M059J (cell line): Measurements from ENCODE around the gene GPR146. TPM values are rescaled to one million over a fixed set of nuclear protein-coding genes. Genes with fewer than 3 reads are reported as not detected.

Experiments
- DNase-seq: peaks from one replicate; pipeline ENCODE4 v3.0.0-alpha.2; 2012; ENCODE audit warnings: low read depth
- total RNA-seq: library from RNA; depleted of rRNA; stranded (reverse); fragments of >200 nt; shearing (Covaris generic); gene quantifications from 2 replicates; pipeline ENCODE4 v1.2.3, GENCODE V29; 2014

The GPR146 gene
- total RNA-seq, 1 experiment from 2014 or later: 4.9 TPM

- no peak for DNase-seq
These were observed 676 bp upstream of the GPR146 start for GRCh38 chr7:1043552-1044188.

- DNase-seq: no peak
These were observed 1.0 kb downstream of the GPR146 start for GRCh38 chr7:1045069-1046063.

DNA sequence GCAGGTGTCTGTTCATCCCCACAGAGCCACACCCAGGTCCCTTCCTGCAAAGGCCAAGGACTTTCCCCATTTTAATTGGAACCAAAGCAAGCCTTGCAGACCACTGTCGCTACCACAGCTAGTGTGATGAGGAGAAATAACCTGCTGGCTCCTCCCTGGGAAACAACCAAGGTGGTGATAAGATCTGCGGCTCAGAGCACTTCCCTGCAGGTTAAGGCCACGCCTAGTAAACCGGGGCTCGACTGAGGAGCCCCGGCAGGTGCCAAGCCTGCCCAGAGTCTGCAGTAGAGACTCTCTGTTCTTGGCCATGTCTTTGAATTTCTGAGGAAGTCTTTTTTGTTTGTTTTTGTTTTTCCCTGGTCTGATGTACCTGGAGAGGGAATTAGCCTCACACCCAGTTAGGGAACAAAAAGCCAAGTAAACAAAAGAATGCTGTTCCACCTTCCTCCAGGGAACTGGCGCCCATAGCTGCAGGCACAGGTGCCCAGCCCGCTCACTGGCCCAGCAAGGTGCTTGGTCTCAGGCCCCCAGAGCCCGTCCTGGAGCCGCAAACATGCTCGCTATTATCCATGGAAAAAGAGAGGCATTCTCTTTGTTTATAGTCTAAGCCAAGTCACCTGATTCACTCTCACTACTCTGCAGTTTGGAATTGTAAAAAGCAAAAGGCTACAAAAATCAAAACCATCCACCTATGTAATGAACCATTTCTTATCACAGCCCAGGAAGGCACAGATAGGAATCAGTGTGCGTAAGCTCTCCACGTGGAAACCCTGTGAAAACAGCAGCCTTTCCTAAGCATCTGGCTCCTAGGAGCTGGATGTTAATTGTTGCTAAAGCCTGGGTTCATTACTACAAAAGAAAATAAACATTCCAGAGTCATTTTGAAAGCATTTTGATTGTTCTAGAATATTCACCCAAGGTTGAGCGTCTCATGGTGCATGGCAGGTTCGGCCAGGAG, 2.7 kb downstream of the GPR146 start:
- no peak for DNase-seq

- no peak for DNase-seq
These were observed 4.8 kb downstream of the GPR146 start for GRCh38 chr7:1049006-1049741.

GRCh38 chr7:1049801-1050200, 5.5 kb downstream of the GPR146 start:
- no peak for DNase-seq

DNA sequence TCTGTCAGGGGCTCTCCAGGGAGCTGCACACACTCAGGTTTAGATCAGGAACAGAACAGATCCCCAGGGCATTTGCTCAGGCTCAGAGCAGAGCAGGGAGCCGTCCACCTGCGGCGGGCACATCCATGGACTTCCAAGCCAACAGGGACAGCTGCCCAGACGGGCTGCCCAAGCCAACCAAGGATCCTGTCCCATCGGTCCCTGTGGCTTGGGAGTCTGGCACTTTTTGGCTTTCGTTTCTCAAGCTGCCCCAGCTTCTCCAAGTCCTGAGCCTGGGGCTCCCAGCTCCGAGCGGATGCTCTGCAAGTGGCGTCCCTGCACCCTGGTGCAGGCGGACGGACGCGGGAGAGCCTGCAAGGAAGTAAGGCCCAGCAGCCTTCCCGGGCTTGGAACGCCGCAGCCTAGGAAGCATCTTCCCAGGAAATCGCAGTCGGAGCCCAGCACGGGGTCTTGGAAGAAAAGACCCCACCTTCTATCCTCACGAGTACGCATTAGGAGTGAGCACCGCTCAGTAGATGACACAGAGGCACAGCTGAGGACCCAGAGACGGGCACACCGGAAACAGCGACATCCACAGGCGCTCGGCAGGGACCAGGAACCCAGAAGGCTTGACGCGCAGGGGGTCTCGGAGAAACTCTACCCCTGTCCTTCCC, 6.0 kb downstream of the GPR146 start:
- no peak for DNase-seq

- no peak for DNase-seq
These were observed 6.8 kb downstream of the GPR146 start for GRCh38 chr7:1050956-1051690.

DNA sequence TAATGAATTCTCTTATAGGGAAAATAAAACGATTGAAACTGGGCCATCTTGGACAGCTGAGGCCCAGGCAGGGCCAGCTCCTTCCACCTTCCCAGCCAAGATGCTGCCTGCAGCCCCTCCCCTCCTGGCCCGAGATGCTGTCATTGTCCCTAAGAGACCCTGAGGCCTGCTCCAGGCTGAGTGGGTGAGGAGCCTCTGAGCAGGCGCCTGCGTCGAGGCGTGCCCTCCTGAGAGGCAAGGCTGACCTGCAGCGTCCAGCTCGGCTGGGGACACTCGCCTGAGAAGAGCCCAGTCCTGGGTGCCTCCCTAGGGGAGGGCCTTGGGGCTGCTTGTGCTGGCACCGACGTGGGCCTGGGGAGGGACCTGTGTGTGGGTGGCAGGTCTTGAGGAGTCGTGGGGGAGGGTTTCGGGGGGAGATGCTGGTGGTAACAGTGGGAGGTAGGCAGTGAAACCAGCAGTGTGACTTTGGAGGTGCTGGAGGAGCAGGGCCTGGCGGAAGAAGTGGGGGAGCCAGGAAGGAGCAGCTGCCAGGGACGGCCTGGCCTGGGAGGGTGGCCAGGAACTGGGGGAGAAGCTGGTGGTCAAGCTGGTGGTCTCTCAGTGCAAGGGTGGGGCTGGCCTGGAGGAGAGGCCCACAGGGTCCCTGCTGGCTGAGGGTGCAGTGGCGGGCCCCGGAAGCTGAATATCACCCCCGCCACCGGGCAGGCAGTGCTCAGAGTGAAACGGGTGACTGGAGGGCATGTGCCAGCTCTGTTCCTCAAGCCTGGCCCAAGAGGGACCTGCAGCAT, 7.9 kb downstream of the GPR146 start:
- no peak for DNase-seq

DNA sequence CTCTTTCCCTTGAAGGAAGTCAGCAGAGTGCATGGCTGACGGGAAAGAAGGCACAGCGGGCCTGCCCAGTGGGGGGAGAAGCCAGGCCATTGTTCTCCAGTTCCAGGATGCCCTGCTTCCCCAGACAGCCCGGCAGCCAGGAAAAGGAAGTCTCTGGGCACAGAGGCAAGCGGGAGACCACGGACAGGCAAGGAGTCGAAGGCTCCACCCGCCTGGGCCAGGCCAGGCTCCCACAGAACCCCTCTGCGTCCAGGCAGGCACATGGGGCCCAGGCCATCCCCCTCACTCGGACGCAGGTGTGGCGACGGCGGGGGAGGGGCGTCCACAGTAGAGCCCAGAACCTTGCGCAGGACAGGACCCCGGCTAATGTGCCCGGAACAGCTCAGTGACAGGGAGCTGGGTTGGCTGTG, 8.7 kb downstream of the GPR146 start:
- DNase-seq: no peak

- DNase-seq: no peak
These were observed 9.5 kb downstream of the GPR146 start for GRCh38 chr7:1053816-1054370.

DNA sequence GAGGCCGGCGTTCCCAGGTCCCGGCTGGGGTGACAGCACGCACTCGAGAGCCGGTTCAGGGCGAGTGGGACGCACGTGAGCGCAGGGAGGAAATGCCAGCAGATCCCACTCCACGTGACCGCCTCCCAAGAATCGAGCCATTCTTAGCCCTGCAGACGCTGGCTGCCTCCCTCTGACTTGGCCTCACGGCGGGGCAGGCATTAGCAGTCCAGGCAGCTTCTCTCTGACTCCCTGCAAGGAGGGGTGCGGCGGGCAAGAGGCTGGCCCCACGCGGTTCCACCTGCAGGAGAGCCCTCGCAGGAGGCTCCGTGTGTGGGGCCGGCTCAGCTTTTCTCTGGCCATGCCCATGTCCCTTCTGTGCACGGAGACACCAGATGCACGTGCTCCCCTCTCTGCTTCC, 10.1 kb downstream of the GPR146 start:
- no peak for DNase-seq

DNA sequence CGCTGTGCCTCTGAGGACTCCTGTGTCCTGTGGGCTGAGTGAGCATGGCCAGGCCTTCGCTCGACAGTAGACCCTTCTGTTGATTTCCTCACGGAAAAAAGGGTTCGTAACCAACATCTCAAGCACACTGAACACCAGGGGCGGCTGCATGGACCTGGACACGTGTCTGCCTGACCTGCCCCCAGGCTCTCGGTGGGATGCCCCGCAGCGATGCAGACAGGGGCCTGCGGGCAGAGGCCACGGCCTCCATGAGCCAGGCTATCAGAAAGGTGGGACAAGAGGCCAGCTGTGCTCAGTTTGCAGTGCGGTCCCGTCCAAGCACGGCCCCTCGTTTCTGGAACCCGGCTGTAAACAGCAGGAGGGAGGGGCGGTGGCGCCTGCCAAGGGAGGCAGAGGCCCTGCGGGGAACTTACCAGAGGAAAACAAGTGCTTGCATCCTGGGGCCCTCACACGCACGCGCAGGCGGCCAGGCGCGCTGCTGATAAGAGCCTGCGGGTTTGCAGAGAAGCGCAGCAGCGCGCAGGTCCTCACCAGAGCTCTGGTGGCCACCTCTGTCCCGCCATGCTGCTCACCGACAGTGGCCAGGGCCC, 10.6 kb downstream of the GPR146 start:
- no peak for DNase-seq

DNA sequence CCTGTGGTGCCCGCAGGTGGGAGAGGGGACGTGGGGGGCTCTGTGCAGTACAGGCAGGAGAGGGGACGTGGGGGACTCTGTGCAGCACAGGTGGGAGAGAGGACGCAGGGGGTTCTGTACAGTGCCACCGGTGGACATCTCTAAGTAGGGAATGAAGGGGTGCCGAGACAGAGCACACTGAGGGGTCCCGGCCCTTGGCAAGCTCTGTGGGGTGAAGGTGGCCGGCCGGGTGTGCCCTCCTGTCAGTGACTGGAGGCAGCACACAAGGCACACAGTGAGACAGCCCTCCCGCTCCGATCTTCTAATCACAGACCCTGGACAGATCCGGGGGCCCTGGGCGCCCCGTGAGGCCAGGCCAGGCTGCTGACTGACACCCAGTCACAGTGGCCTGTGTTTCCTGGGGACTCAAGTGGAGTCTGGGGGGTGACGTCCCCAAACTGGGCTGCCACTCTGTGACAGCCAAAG, 11.2 kb downstream of the GPR146 start:
- no peak for DNase-seq

- no peak for DNase-seq
These were observed 11.8 kb downstream of the GPR146 start for GRCh38 chr7:1055956-1056784.

DNA sequence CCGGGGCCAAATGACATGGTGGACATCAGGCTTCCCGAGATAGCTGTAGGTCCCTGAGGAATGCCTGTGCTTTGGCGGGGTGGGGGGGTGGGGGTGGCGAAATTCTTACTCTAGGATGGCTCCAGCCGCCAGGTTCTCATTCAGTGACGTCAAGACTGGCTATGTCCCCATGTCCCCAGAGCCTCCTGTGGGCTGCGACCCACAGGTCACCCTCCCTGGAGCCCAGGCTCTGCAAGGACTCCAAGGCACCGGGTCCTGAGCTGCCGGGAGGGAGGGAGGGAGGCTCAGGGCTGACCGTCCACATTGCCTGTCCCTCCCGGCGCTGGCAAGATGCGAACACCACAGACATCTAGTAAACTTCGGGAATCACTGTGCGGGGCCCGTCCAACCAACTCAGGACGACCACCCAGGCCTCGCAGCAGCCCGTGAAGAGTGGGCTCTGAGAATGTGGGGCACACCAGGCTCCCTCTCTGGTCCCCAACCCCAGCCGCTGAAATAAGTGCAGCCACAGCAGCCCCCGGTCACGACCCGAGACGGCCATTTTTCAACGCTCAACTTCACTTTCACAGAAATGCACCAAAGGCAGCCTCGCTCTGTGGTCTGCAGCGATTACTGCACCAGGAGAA, 12.6 kb downstream of the GPR146 start:
- no peak for DNase-seq

- DNase-seq: no peak
These were observed 13.3 kb downstream of the GPR146 start for GRCh38 chr7:1057416-1058291.
